ENCODE results near the gene PPDPF. TPM values are rescaled to one million over a fixed set of nuclear protein-coding genes. Genes with fewer than 3 reads are reported as not detected.

The PPDPF gene
- polyA plus RNA-seq, 1 donor from 2014 or later = 95.1 TPM

DNA sequence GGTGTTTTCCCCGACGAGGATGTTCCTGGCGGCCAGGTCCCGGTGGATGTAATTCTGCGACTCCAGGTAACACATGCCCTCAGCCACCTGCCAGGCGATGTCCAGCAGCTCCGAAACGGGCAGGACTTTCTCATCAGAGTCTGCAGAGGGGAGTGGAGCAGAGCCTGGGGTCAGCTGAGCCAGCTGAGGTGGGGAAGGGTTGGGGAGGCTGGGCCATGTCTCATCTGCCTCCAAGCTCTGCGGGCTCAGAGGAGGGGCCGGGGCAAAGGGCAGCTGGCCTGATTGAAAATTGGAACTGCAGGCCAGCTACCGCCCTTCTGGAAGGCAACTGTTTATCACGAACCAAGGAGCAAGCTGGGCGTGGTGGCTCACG is 10.2 kb downstream of the PPDPF start:
- Histone ChIP-seq H4K20me1 (ENCODE audit: insufficient read depth) (no peaks in the 10 kb centered on the region), H3K79me2 (replicated peaks; ENCODE audit: insufficient read depth, low read length) (no peaks in the 10 kb centered on the region), H3F3A (ENCODE audit: insufficient read depth, low read length, poor library complexity, severe bottlenecking) (no peaks in the 10 kb centered on the region), H3K9me3 (ENCODE audit: low read length) (no peaks in the 10 kb centered on the region), H3K36me3 (ENCODE audit: insufficient read depth, low read length) (no peaks in the 10 kb centered on the region), H2AFZ (ENCODE audit: low read depth, low read length) (no peak overlapping the region), H3K27me3 (ENCODE audit: insufficient read depth, low read depth, low read length) (no peaks in the 10 kb centered on the region), H3K4me3 (ENCODE audit: low read length) (no peak overlapping the region), H3K9me2 (ENCODE audit: insufficient read depth, low read length) (no peaks in the 10 kb centered on the region), H3K9ac (ENCODE audit: low read length) (no peak overlapping the region), H3K27ac (ENCODE audit: low read length) (no peak overlapping the region), H3K4me2 (ENCODE audit: low read length) (no peak overlapping the region)
- no peak for TF ChIP-seq POLR2AphosphoS5 (IDR thresholded peaks at IDR 0.05)
- TF ChIP-seq MXI1 (conservative IDR thresholded peaks at IDR 0.05; ENCODE audit: poor library complexity, severe bottlenecking) = no peak
- TF ChIP-seq EP300 (conservative IDR thresholded peaks at IDR 0.05; ENCODE audit: poor library complexity, severe bottlenecking) = no peak
- TF ChIP-seq, protein P1, sequence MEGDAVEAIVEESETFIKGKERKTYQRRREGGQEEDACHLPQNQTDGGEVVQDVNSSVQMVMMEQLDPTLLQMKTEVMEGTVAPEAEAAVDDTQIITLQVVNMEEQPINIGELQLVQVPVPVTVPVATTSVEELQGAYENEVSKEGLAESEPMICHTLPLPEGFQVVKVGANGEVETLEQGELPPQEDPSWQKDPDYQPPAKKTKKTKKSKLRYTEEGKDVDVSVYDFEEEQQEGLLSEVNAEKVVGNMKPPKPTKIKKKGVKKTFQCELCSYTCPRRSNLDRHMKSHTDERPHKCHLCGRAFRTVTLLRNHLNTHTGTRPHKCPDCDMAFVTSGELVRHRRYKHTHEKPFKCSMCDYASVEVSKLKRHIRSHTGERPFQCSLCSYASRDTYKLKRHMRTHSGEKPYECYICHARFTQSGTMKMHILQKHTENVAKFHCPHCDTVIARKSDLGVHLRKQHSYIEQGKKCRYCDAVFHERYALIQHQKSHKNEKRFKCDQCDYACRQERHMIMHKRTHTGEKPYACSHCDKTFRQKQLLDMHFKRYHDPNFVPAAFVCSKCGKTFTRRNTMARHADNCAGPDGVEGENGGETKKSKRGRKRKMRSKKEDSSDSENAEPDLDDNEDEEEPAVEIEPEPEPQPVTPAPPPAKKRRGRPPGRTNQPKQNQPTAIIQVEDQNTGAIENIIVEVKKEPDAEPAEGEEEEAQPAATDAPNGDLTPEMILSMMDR (IDR thresholded peaks at IDR 0.05; ENCODE audit: poor library complexity, severe bottlenecking) = no peak
- no peak for TF ChIP-seq RAD21 (conservative IDR thresholded peaks at IDR 0.05)
- TF ChIP-seq, protein P2, sequence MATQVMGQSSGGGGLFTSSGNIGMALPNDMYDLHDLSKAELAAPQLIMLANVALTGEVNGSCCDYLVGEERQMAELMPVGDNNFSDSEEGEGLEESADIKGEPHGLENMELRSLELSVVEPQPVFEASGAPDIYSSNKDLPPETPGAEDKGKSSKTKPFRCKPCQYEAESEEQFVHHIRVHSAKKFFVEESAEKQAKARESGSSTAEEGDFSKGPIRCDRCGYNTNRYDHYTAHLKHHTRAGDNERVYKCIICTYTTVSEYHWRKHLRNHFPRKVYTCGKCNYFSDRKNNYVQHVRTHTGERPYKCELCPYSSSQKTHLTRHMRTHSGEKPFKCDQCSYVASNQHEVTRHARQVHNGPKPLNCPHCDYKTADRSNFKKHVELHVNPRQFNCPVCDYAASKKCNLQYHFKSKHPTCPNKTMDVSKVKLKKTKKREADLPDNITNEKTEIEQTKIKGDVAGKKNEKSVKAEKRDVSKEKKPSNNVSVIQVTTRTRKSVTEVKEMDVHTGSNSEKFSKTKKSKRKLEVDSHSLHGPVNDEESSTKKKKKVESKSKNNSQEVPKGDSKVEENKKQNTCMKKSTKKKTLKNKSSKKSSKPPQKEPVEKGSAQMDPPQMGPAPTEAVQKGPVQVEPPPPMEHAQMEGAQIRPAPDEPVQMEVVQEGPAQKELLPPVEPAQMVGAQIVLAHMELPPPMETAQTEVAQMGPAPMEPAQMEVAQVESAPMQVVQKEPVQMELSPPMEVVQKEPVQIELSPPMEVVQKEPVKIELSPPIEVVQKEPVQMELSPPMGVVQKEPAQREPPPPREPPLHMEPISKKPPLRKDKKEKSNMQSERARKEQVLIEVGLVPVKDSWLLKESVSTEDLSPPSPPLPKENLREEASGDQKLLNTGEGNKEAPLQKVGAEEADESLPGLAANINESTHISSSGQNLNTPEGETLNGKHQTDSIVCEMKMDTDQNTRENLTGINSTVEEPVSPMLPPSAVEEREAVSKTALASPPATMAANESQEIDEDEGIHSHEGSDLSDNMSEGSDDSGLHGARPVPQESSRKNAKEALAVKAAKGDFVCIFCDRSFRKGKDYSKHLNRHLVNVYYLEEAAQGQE (IDR thresholded peaks at IDR 0.05; ENCODE audit: borderline replicate concordance) = no peak
- no peak for TF ChIP-seq EZH2 (IDR thresholded peaks at IDR 0.05; ENCODE audit: borderline replicate concordance, insufficient read depth, low read length, poor library complexity, severe bottlenecking)

DNA sequence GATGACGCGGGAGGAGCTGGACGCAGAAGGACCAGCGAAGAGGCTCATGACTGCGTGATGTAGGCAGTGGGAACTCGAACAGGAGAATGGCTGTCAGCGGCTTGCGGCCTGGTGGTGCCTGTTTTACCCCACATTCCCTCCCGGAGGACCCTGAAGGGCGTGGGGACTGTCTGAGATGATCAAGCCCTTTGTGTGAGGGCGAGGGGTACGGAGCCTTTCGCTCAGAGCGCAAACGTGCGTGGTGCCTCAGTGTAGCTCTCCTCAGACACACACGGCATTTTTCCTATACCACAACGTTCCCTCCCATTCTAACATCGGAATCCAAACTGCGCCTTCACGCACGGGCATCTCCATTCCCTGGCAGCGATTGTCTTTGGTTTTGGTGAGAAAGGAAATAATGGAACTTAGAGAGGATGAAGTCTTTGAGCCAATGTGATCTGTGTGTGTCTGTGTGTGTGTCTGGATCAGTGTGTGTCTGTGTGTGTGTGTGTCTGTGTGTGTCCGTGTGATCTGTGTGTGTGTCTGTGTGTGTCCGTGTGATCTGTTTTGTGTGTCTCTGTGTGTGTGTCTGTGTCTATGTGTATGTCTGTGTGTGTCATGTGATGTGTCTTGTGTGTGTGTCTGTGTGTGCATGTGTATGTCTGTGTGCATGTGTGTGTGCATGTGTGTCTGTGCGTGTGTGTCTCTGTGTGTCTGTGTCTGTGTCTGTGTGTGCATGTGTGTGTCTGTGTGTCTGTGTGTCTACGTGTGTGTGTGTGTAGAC is 11.3 kb downstream of the PPDPF start:
- Histone ChIP-seq H4K20me1 (ENCODE audit: insufficient read depth) (no peaks in the 10 kb centered on the region), H3F3A (ENCODE audit: insufficient read depth, low read length, poor library complexity, severe bottlenecking) (no peaks in the 10 kb centered on the region), H3K79me2 (replicated peaks; ENCODE audit: insufficient read depth, low read length) (no peaks in the 10 kb centered on the region), H3K9ac (ENCODE audit: low read length) (no peak overlapping the region), H3K9me3 (ENCODE audit: low read length) (no peaks in the 10 kb centered on the region), H3K27ac (ENCODE audit: low read length) (no peak overlapping the region), H3K9me2 (ENCODE audit: insufficient read depth, low read length) (no peaks in the 10 kb centered on the region), H3K36me3 (ENCODE audit: insufficient read depth, low read length) (no peaks in the 10 kb centered on the region), H3K27me3 (ENCODE audit: insufficient read depth, low read depth, low read length) (no peaks in the 10 kb centered on the region), H3K4me2 (ENCODE audit: low read length) (no peak overlapping the region), H3K4me3 (ENCODE audit: low read length) (no peak overlapping the region), H2AFZ (ENCODE audit: low read depth, low read length) (no peak overlapping the region)
- TF ChIP-seq POLR2AphosphoS5 (IDR thresholded peaks at IDR 0.05) = peak; percentile 31
- TF ChIP-seq, protein P1 (IDR thresholded peaks at IDR 0.05; ENCODE audit: poor library complexity, severe bottlenecking) = no peak
